ENCODE results near the gene ZNF18. TPM values are rescaled to one million over a fixed set of nuclear protein-coding genes. Genes with fewer than 3 reads are reported as not detected.
"Not testable (repeated sequence)": the region's sequence is repeated elsewhere in the genome, so short reads cannot be mapped to it uniquely, and the experiment has no call there.

ZNF18 gene
- total RNA-seq, 1 experiment from 2014 or later = 29.6 TPM

DNA sequence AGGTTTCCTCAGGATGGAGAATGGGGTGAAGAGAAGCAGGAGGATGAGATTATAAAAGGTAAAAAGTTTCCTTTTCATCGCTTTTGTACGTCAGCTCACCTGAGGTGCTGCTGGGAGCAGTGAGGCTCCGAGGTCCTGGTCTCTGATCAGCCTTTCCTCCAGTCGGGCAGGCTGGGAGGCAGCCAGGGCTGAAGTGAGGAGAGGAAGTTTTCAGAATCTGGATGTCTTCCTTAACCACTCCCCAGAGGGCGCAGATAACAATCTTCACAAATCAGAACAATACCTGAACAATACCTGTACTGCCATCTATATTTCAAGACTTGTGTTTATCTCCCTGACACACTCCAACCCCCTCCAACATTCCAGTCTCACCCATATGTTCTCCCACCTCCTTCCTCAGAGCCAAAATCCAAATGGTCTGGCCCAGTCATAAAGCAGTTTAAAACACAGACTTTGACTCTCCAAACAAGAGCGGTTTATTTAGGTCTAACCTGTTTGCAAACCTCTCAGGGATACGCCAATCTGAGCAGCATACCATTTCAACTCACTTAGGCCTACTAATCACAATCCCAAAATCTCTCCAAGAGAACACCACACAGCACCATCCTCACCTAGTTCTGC, 6.8 kb downstream of the ZNF18 start:
- in situ Hi-C loops (cut with HindIII; ENCODE audit: low sequenced_read_pairs) = no loop called here
- DNase-seq (ENCODE audit: low spot score) = no peak

DNA sequence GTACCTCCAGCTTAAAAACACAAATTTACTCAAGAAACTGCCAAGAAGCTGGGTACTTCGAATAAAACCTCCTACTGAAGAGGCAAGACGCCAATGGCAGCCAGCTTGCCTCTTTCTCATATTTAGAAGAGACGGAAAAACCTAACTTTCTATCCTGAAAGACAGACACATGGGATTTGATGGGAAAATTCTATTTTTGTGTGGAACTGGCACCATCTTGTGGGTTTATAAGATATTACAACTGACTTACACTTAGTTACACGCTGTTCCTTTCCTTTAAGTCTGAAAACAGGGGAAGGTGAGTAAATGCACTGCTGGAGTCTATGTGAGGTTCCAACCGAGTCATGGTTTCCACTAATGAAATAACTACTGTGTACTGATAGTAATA, 10.3 kb downstream of the ZNF18 start:
- DNase-seq (ENCODE audit: low spot score) = peak; percentile 60
- in situ Hi-C loops (cut with HindIII; ENCODE audit: low sequenced_read_pairs) = no loop called here

DNA sequence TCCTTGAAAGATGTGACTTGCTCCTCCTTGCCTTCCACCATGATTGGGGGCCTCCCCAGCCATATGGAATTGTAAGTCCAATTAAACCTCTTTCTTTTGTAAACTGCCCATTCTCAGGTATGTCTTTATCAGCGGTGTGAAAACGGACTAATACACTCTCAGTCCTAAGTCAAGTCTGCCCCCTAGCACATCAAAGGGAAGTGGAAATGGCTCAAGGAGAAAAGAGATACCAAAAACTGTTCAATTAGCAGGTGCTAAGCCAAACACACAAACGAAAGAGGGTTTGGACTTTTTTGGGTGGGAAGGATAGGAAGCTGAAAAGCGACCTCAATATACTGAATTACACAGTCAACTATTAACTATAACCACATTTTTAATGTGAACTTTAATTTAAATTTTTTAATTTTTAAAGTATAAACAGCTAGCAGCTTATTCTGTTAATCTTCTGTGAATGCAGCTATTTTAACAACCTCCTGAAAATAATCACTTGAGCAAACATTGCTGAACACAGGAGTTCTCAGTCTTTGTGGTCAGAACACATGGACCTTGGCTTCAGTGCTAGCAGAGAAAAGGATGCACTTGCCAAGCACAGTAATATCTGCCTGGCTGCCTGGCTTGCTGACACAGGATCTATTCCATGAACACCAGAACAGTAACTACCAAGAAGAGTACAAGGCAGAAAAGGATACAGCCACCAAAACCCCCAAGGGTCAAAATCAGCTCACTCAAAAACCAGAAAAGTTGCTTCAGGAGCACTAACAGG, 10.9 kb downstream of the ZNF18 start:
- in situ Hi-C loops (cut with HindIII; ENCODE audit: low sequenced_read_pairs) = no loop called here
- no peak for DNase-seq (ENCODE audit: low spot score)

DNA sequence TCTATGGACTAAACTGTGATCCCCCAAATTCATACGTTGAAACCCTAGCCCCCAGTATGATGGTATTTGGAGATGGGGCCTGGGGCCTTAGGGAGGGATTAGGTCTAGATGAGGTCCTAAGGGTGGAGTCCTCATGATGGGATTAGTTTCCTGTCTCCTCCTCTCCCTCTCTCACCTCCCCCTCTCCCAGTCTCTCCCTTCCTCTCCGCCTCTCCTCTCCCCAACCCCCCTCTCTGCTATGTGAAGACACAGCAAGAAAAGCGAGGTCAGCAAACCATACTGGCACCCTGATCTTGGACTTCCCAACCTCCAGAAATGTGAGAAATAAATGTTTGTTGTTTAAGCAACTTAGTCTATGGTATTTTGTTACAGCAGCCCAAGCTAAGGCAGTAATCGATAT, 15.4 kb downstream of the ZNF18 start:
- in situ Hi-C loops (cut with HindIII; ENCODE audit: low sequenced_read_pairs) = no loop called here
- no peak for DNase-seq (ENCODE audit: low spot score)

DNA sequence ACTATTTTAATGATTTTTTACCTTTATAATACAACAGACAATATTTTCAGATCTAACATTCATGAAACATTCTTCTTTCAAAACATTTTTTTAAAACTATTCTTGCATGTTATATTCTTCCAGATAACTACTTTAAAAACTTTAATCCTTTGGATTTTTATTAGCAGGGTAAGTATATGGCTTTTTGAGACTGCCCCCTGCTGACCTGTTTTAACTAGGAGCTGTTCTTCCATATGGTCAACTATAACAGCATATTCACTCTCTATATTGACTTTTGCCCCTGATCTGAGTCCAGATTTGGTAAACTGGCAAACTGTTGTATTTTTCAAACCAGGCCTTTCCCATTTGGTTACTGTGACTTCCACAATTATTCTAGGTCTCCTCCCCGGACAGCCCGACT, 16.5 kb downstream of the ZNF18 start:
- DNase-seq (ENCODE audit: low spot score) = no peak

DNA sequence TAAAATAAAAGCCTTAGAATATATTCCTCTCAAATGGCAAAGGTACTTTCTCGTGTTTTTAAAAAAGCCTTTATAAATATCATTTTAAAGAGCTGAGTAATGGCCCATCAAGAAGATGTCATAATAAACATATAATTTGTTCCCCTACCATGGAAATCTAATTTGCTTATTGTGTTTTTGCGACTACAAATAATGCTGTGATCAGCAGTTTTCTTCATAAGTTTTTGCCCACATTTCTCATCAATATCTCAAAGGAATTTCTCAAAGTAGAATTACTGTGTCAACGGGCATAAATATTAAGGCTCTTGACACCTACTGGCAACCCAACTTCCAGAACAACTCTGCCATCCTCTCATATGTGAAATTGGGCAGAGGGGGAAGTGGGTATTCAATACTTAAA, 17.5 kb downstream of the ZNF18 start:
- in situ Hi-C loops (cut with HindIII; ENCODE audit: low sequenced_read_pairs) = no loop called here
- no peak for DNase-seq (ENCODE audit: low spot score)

More for the DNA sequence above, 16.5 kb downstream of the ZNF18 start:
- in situ Hi-C loops (cut with HindIII; ENCODE audit: low sequenced_read_pairs) = no loop called here

DNA sequence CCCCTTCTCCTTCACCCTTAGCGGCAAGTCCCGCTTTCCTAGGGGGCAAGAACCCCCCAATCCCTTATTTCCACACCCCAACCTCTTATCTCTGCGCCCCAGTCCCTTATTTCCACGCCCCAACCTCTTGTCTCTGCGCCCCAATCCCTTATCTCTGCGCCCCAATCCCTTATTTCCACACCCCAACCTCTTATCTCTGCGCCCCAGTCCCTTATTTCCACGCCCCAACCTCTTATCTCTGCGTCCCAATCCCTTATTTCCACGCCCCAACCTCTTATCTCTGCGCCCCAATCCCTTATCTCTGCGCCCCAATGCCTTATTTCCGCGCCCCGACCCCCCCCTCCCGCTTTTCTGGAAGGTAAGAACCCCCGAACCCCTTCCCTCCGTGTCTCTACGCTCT, 24.5 kb downstream of the ZNF18 start:
- in situ Hi-C loops (cut with HindIII; ENCODE audit: low sequenced_read_pairs); DNase-seq (ENCODE audit: low spot score): not testable (repeated sequence)

DNA sequence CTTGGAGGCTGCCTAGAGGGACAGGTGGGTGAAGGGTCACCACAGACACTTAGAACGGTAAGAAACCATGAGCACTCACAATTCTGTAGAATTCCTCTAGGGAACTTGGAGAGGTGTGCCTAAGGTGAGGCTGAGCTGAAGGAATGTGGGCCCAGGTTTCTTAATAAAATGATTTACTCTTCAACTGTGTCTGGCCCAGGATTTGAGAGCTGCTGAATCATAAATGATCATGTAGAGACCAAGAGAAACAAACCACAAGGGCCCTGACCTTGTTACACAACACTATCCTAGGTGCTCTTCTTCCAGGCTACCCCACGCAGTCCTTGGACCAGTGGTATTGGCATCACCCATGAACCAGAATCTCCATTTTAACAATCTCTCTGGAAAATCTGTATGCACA, 27.7 kb downstream of the ZNF18 start:
- in situ Hi-C loops (cut with HindIII; ENCODE audit: low sequenced_read_pairs) = no loop called here
- no peak for DNase-seq (ENCODE audit: low spot score)

DNA sequence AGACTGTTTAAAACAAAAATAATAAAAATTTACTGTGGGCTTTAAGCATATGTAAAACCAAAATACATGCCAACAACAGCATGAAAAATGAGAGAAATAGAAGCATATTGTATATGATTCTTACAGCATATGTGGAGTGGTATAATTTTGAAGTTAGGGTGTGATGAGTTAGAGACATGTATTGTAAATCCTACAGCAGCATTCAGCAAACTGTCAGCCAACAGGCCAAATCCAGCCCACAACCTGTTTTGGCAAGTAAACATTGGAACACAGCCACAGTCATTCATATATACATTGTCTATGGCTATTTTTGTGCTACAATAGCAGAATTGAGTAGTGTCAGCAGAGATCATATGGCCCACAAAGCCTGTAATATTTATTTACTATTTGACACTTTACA, 42.3 kb downstream of the ZNF18 start:
- no peak for DNase-seq (ENCODE audit: low spot score)
- in situ Hi-C loops (cut with HindIII; ENCODE audit: low sequenced_read_pairs) = no loop called here

DNA sequence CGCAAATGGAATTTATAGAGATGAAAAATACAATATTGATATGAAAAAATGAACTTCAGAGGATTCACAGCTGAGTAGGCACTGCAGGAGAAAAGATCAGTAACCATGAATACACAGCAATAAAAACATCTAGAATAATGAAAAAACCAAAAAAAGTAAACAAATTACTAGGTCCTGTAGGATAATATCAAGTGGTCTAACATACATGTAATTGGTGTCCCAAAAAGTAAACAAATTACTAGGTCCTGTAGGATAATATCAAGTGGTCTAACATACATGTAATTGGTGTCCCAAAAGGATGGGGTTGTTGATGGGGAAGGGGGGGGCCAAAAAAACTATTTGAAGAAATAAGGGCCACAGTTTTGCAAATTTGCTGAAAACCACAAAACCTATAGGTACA, 43.4 kb downstream of the ZNF18 start:
- in situ Hi-C loops (cut with HindIII; ENCODE audit: low sequenced_read_pairs) = no loop called here
- DNase-seq (ENCODE audit: low spot score) = no peak

DNA sequence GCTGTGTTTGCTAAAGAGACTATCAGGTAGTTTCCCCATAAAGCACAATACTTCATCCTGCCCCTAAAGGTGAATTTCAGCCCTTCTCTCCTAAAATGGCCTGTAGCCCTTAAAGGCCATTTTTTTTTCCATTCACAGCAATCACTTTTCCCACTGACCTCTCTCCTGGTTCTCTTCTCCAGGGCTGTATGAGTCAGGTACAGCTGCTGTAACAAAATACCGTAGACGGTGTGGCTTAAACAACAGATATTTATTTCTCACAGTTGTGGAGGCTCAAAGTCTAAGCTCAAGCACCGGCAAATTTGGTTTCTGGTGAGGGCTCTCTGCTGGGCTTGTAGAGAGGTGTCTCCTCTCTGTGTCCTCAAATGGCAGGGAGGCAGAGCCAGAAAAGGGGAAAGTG, 44.7 kb downstream of the ZNF18 start:
- in situ Hi-C loops (cut with HindIII; ENCODE audit: low sequenced_read_pairs) = no loop called here
- DNase-seq (ENCODE audit: low spot score) = no peak

DNA sequence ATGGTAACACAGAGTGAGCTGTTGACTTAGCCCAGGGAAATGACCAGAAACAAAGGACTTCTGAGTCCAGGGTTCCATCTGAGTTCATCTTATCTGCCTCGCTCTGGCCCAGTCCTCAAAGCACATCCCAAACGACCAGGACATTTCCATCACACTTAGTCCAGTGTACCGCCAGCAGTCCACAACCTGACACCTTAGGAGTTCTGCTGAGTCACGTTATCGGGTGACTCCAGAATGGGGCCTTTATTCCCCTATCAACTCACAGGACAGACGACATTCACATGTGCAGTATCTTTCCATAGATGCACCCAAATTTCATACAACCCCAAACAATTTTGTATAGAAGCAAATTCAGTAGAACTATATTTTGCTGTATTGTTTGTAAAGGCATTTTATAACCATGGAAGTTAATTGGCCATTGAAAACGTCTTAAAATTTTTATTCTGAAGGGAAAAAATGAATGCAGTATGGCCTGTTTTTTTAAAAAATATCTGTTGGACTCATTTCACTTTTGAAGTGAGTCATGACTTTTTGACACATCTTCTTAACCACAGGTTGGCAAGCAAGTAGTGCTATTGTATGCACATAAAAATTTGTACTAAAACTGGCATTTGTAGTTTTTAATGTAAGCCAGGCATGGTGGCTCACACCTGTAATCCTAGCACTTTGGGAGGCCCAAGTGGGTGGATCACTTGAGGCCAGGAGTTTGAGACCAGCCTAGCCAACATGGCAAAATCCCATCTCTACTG, 46.3 kb downstream of the ZNF18 start:
- in situ Hi-C loops (cut with HindIII; ENCODE audit: low sequenced_read_pairs) = no loop called here
- no peak for DNase-seq (ENCODE audit: low spot score)

DNA sequence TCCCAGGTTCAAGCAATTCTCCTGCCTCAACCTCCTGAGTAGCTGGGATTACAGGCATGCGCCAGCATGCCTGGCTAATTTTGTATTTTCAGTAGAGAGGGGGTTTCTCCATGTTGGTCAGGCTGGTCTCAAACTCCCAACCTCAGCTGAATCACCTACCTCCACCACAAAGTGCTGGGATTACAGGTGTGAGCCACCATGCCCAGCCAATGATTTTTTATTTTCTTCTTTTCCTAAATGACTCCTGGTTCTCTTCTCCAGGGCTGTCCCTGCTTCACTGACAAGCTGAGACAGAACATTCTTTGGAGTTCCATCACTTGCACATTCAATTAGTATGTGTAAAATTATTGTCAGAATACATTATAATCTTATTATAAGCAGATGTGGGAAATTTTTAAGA, 47.7 kb downstream of the ZNF18 start:
- in situ Hi-C loops (cut with HindIII; ENCODE audit: low sequenced_read_pairs); DNase-seq (ENCODE audit: low spot score): not testable (repeated sequence)

DNA sequence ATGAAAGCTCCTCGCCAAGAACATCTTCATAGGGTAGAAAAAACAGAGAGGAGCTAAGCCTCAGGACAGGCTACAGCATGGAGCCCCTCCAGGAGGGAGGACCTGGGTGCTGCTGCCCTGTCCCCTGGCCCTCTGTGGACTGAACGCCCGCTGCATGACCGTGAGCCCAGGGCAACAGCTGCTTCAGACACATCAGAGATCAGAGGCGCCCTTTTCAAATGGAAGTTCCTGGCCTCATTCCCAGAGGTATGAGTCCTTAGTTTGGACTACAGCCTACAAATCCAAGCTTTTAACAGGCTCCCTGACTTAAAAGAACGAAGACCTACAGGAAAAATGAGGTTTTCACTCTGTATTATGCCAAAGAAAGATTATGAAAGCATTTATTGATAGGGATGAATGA, 48.5 kb downstream of the ZNF18 start:
- DNase-seq (ENCODE audit: low spot score) = no peak
- in situ Hi-C loops (cut with HindIII; ENCODE audit: low sequenced_read_pairs) = no loop called here

DNA sequence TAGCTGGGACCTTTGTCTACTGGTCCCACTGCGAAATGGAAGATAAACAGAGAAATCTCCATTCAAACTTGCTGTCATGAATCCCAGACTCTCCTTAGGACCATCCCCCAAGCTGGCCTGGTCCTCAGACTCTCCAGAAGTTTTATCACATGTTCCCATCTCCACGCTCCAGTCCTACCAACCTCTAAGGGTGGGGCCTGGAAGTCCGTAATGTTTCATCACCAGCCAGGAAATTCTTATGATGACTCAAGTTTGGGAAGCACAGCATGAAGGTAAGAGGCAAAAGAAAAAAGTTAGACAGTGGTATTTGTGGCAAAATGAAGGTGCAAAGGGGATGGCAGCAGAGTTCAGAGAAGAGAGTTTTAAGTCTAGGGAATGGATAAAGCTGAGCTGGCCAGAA, 52.7 kb downstream of the ZNF18 start:
- in situ Hi-C loops (cut with HindIII; ENCODE audit: low sequenced_read_pairs) = no loop called here
- DNase-seq (ENCODE audit: low spot score) = no peak

DNA sequence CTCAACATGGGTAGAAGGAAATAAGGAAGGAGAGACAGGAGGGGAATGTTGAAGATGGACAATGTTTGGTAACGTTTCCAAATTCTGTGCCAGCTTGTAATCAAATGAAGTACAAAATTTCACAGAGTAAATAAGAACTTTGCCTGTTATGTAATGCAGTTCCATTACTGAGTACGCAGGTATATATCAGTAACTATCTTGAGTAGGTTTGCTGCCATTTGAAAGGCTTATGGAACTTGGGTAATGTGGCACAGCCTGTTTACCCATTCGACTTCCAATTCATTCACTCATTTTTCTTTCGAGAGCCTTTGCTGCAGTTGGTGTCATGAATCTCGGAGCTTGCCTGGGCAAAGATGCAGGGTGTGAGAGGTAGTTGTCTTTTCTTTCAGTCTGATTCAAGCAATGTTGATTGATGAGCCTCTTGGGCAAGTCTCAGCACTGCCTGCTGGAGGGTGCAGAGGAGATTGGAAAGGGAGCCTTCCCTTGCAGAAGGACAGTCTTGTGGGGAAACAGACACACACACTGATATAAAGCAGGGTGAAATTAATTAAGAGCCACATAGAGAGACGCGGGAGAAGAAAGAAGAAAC, 53.4 kb downstream of the ZNF18 start:
- DNase-seq (ENCODE audit: low spot score) = no peak
- in situ Hi-C loops (cut with HindIII; ENCODE audit: low sequenced_read_pairs) = no loop called here

DNA sequence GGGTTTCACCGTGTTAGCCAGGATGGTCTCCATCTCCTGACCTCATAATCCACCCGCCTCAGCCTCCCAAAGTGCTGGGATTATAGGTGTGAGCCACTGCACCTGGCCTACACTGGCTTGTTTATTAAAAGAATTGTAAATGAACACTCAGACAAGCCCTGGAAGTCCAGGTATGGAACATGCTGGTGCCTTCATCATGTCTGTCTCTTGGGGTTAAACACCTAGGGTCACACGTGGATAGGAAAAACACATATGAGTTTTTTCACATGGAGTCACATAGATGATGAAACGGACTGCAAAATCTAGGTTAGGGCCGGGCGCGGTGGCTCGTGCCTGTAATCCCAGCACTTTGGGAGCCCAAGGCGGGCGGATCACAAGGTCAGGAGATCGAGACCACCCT, 54.2 kb downstream of the ZNF18 start:
- in situ Hi-C loops (cut with HindIII; ENCODE audit: low sequenced_read_pairs); DNase-seq (ENCODE audit: low spot score): not testable (repeated sequence)

DNA sequence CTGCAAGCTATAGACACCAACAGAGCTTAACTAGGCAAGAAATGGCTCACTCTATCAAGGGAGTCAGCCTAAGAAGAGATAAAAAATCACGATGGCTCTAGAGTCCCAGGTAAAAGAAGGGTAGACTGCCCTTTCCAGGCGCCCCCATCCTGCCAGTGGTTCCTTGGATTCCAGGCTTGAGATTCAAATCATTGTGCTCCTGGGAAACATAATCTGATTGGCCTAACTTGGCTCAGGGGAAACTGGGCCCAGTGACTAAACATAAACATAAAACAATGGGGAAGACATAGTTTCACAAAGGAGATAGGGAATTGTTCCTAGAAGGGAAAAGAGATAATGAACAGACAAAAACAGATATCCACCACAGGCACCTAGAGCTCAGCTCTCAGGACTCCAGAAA, 56.4 kb downstream of the ZNF18 start:
- DNase-seq (ENCODE audit: low spot score) = no peak
- in situ Hi-C loops (cut with HindIII; ENCODE audit: low sequenced_read_pairs) = no loop called here

DNA sequence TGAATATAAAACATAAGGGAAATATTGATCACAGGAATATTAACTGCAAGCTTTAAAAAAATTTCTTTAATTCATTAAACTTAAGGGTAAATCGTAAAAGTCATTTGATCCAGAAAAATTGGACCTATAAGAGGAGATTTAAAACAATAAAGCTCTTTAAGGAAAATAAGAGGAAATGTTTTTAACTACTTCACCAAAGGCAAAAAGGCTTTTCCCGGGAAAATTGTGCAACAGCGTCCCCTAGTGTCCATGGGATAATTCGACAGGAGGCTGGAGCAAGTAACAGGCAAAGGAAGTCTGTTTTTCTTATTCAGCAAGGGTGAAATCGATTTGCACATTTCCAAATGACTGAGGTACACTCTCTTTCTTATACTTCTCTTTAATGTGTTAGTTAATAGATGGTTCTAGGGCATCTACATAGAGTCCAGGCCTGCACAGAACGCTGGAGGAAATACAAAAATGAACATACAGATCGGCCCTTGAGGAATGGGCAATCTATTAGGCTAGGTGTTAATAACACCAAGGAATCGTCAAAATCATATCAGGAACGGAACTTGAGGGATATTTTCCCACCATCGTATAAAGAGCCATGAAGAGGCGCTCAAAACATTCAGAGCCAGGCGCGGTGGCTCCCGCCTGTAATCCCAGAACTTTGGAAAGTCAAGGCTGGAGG, 61.4 kb downstream of the ZNF18 start:
- DNase-seq (ENCODE audit: low spot score) = peak; percentile 22
- in situ Hi-C loops (cut with HindIII; ENCODE audit: low sequenced_read_pairs) = no loop called here

All from G401 (cell line).